Activated T-cell treated with anti-CD3 and anti-CD28 coated beads, Interleukin-2, amount 50 U/mL, for 72 hours (primary cell): Measurements from ENCODE around the gene GLYATL3. TPM values are rescaled to one million over a fixed set of nuclear protein-coding genes. Genes with fewer than 3 reads are reported as not detected.
"Not testable (repeated sequence)": the region's sequence is repeated elsewhere in the genome, so short reads cannot be mapped to it uniquely, and the experiment has no call there.

ENCODE experiments used
- ATAC-seq, 2 donors: fragments of 150-1000 bp; cut with Tn5 transposase; replicated peaks in 1 of 2; 2 replicates each; pipeline ENCODE4 v1.10.0; 2021; ENCODE audit warnings: moderate library complexity in 2 of 2, mild to moderate bottlenecking in 1 of 2
- DNase-seq, 2 donors: peaks; one replicate each; pipeline ENCODE4 v3.0.0; 2021 to 2022; ENCODE audit warnings: mixed read lengths in 1 of 2
- H3K27ac Mint-ChIP-seq: one replicate; pipeline ENCODE4 v1.8.0; 2022; ENCODE audit warnings: mild to moderate bottlenecking, moderate library complexity, mixed read lengths
- H3K27me3 Mint-ChIP-seq: one replicate; pipeline ENCODE4 v1.8.0; 2022; ENCODE audit warnings: low read depth, mixed read lengths
- H3K36me3 Mint-ChIP-seq, 2 donors: one replicate each; pipeline ENCODE4 v1.8.0; 2022; ENCODE audit warnings: mixed read lengths in 2 of 2, mild to moderate bottlenecking in 1 of 2; ENCODE audit not compliant: insufficient read depth in 2 of 2
- H3K4me1 Mint-ChIP-seq: one replicate; pipeline ENCODE4 v1.8.0; 2022; ENCODE audit warnings: low read depth, mixed read lengths
- H3K4me3 Mint-ChIP-seq, 2 donors: one replicate each; pipeline ENCODE4 v1.8.0; 2022; ENCODE audit warnings: mild to moderate bottlenecking in 2 of 2, mixed read lengths in 2 of 2, moderate library complexity in 2 of 2
- H3K9me3 Mint-ChIP-seq, 2 donors: one replicate each; pipeline ENCODE4 v1.8.0; 2022; ENCODE audit warnings: mixed read lengths in 2 of 2
- total RNA-seq, 2 donors: library from RNA; stranded (reverse); gene quantifications; one replicate each; pipeline ENCODE4 v1.2.3, GENCODE V29; 2022

GLYATL3 gene
- total RNA-seq, result not detected

DNA sequence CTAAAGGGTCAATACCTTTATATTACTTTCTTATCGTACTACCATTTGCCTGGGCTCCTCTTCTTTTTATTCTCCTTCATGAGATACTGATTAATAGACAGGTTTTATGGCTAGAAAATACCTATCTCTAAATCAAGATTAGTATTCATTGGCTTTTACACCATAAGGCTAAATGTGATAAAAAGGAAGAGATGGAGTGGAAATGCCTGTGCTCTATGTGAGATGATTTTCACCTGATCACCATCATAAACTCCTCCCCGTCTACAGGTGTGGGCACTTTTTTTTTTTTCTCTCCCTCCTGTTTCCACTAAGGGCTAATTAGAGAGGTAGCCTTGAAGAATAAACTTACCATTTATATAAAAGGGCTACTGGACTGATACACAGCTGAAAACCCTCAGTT lies at the start of gene GLYATL3:
GLYATL3 (plus strand) TSS at position 301 of the 400 bp plus-strand sequence. CDS start 12,068 bp downstream, outside the sequence.
- no peaks in the 10 kb centered on the region for H3K9me3 Mint-ChIP-seq
- peaks cover 6% of the 10 kb centered on the region for H3K27me3 Mint-ChIP-seq
- ATAC-seq (no peak), DNase-seq (no peak)
- H3K4me1 Mint-ChIP-seq, result no peaks in the 10 kb centered on the region
- H3K36me3 Mint-ChIP-seq, result no peaks in the 10 kb centered on the region
- H3K27ac Mint-ChIP-seq, result no peak within 1 kb of the TSS
- H3K4me3 Mint-ChIP-seq, result no peak within 1 kb of the TSS

GRCh38 chr6:49453221-49453620 lies 46.5 kb upstream of the GLYATL3 start:
- Mint-ChIP-seq H3K36me3 (peaks cover 4 to 12% of the 10 kb centered on the region in 2 donors), H3K27ac (no peak overlapping the region), H3K4me1 (peaks cover 4% of the 10 kb centered on the region), H3K9me3 (no peaks in the 10 kb centered on the region), H3K4me3 (no peak overlapping the region), H3K27me3 (no peaks in the 10 kb centered on the region)
- ATAC-seq (no peak), DNase-seq (no peak)

DNA sequence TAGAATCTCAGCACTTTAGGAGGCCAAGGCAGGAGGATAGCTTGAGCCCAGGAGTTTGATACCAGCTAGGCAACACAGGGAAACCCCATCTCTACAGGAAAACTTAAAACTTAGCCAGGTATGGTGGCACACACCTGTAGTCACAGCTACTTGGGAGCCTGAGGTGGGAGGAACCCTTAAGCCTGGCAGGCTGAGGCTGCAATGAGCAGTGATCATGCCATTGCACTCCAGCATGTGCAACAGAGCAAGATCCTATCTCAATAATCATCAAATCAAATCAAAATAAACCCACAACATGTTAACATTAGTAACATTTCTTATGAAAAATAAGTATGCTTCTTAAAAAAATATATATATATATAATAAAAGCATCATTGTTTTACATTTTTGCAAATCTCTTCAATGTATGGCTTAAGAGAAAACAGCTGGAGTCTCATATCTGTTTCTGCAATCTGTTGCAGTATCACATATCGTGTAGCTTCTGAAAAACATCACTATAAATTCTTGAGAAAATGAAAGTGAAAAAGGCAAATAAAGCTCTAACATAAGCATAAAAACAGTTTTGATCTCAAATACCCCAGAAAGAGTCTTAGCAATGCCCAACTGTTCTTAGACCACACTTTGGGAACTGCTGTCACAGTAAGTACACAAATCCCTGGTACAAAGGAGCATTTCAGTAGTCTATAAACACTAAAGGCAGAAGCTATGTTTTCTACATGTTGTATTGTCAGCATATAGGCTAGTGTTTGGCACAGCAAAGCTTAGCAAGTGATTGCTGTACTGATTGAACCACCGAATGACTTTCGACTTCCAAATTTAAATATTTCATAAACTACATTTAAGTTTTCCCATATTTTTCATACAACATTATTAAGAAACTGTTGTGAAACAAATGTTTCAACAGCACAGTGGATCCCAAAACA lies 44.7 kb upstream of the GLYATL3 start:
- DNase-seq (no peak), ATAC-seq (peak; percentile 11 to 21)
- H3K36me3 Mint-ChIP-seq, result peaks cover 4 to 10% of the 10 kb centered on the region in 2 donors
- peaks cover 4% of the 10 kb centered on the region for H3K4me1 Mint-ChIP-seq
- H3K27ac Mint-ChIP-seq, result peak overlapping the region; percentile 47
- H3K27me3 Mint-ChIP-seq, result no peaks in the 10 kb centered on the region
- H3K4me3 Mint-ChIP-seq, result peak overlapping the region in 1 of 2 donors; percentile 47
- H3K9me3 Mint-ChIP-seq, result no peaks in the 10 kb centered on the region

DNA sequence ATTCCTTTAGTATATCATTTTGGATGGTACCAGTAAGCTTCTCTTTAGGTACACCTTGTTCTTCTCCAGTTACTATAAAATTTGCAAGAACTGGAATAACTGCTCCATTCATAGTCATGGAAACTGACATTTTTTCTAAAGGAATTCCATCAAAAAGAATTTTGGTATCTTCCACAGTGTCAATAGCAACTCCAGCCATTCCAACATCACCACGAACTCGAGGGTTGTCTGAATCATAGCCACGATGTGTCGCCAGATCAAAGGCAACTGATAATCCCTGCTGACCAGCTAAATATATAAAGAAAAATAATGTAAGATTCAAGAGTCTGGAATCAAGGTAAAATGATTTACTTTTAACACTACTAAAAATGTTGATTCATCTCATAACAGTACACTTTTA lies 42.0 kb upstream of the GLYATL3 start:
- Mint-ChIP-seq H3K36me3 (peaks cover 5% of the 10 kb centered on the region in 2 donors), H3K9me3 (no peaks in the 10 kb centered on the region), H3K4me1 (peaks cover 20% of the 10 kb centered on the region), H3K4me3 (no peak overlapping the region), H3K27ac (no peak overlapping the region), H3K27me3 (no peaks in the 10 kb centered on the region)
- ATAC-seq, result no peak
- no peak for DNase-seq

DNA sequence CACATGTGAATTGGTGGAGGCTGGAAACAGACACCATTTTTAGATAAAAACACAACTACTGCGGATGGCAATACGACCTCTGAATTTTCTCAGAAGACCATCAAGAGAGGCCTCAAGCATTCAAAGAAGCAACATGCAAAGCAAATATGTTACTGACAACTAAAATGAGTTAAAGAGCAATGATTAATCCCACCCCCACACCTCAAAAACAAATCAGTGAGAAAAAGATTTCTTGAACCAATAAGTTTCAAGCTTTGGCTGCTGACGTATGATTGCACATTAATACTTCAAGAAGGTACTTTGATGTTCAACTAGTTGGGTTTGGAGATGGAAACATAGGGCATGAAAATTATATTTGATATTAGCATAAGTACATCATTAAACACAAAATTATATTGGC lies 37.7 kb upstream of the GLYATL3 start:
- H3K4me1 Mint-ChIP-seq, result peaks cover 38% of the 10 kb centered on the region
- ATAC-seq (no peak), DNase-seq (no peak)
- H3K36me3 Mint-ChIP-seq, result peaks cover 0 to 5% of the 10 kb centered on the region in 2 donors
- H3K27ac Mint-ChIP-seq, result peak overlapping the region; percentile 95
- H3K27me3 Mint-ChIP-seq, result no peaks in the 10 kb centered on the region
- H3K4me3 Mint-ChIP-seq, result peak overlapping the region; percentile 96 to 99
- no peaks in the 10 kb centered on the region for H3K9me3 Mint-ChIP-seq

DNA sequence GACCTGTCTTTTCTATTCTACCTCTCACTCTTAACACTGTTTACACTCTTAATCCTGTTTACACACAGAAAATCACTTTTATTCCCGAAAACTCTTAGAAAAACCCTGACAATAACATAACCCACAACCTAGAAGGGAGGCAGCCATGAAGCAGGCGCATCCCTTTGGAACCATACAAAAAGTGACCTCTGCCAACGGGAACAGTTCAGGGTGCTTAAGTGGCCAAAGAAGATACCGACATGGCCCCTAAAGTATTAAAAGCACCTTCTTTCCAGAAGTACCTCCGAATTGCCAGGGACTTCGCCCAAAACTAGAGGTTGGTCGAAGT lies 37.2 kb upstream of the GLYATL3 start:
- H3K9me3 Mint-ChIP-seq, result no peaks in the 10 kb centered on the region
- peak overlapping the region; percentile 95 for H3K27ac Mint-ChIP-seq
- ATAC-seq (peak; percentile 1 to 4), DNase-seq (peak in 1 of 2 donors; percentile 5)
- peak overlapping the region; percentile 96 to 99 for H3K4me3 Mint-ChIP-seq
- H3K36me3 Mint-ChIP-seq, result peaks cover 0 to 5% of the 10 kb centered on the region in 2 donors
- peaks cover 39% of the 10 kb centered on the region for H3K4me1 Mint-ChIP-seq
- H3K27me3 Mint-ChIP-seq, result no peaks in the 10 kb centered on the region

GRCh38 chr6:49462927-49463611 lies 36.7 kb upstream of the GLYATL3 start, which contains the start of the genes CENPQ and MMUT:
Gene CENPQ, plus strand, starts transcription at chr6:49463370. Its CDS starts 6,807 bp downstream, at chr6:49470177.
Gene MMUT, minus strand, starts transcription at chr6:49463253. Its CDS starts 3,787 bp downstream, at chr6:49459466.
- H3K4me1 Mint-ChIP-seq, result peaks cover 44% of the 10 kb centered on the region
- no peaks in the 10 kb centered on the region for H3K9me3 Mint-ChIP-seq
- H3K4me3 Mint-ChIP-seq, result peak within 1 kb of the TSS; percentile 96 to 99
- peak; percentile 92 to 93 for DNase-seq
- no peaks in the 10 kb centered on the region for H3K27me3 Mint-ChIP-seq
- H3K27ac Mint-ChIP-seq, result peak within 1 kb of the TSS; percentile 95
- ATAC-seq, result peak; percentile 99
- H3K36me3 Mint-ChIP-seq, result peaks cover 0 to 5% of the 10 kb centered on the region in 2 donors

GRCh38 chr6:49463612-49463967 lies 36.1 kb upstream of the GLYATL3 start:
- Mint-ChIP-seq H3K4me1 (peaks cover 48% of the 10 kb centered on the region), H3K27ac (peak overlapping the region; percentile 95), H3K4me3 (peak overlapping the region; percentile 96 to 99), H3K36me3 (peaks cover 0 to 5% of the 10 kb centered on the region in 2 donors), H3K27me3 (no peaks in the 10 kb centered on the region), H3K9me3 (no peaks in the 10 kb centered on the region)
- no peak for ATAC-seq
- no peak for DNase-seq

DNA sequence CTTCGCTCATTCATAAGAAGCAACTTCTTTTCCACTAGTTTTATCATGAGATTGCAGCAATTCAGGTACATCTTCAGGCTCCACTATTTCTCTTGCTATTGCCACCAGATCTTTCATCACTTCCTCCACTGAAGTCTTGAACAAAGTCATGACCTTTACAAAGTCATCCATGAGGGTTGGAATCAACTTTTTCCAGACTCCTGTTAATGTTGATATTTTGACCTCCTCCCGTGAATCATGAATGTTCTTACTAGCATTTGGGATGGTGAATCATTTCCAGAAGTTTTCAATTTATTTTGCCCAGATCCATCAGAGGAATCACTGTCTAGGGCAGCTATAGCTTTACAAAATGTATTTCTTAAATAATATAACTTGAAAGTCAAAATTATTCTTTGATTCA lies 35.0 kb upstream of the GLYATL3 start:
- Mint-ChIP-seq H3K4me3 (peak overlapping the region; percentile 96 to 99), H3K9me3 (no peaks in the 10 kb centered on the region), H3K27ac (peak overlapping the region; percentile 45), H3K4me1 (peaks cover 53% of the 10 kb centered on the region), H3K27me3 (no peaks in the 10 kb centered on the region), H3K36me3 (peaks cover 0 to 5% of the 10 kb centered on the region in 2 donors)
- ATAC-seq (no peak), DNase-seq (no peak)

GRCh38 chr6:49468042-49468441 lies 31.7 kb upstream of the GLYATL3 start:
- Mint-ChIP-seq H3K27me3 (no peaks in the 10 kb centered on the region), H3K36me3 (peaks cover 3 to 13% of the 10 kb centered on the region in 2 donors), H3K9me3 (no peaks in the 10 kb centered on the region), H3K4me1 (peaks cover 38% of the 10 kb centered on the region), H3K4me3 (no peak overlapping the region), H3K27ac (no peak overlapping the region)
- DNase-seq, result no peak
- ATAC-seq, result no peak

DNA sequence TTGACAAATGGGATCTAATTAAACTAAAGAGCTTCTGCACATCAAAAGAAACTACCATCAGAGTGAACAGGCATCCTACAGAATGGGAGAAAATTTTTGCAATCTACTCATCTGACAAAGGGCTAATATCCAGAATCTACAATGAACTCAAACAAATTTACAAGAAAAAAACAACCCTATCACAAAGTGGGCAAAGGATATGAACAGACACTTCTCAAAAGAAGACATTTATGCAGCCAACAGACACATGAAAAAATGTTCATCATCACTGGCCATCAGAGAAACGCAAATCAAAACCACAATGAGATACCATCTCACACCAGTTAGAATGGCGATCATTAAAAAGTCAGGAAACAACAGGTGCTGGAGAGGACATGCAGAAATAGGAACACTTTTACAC lies 23.2 kb upstream of the GLYATL3 start:
- not testable (repeated sequence) for ATAC-seq, H3K27me3 Mint-ChIP-seq, H3K27ac Mint-ChIP-seq, H3K4me3 Mint-ChIP-seq, H3K9me3 Mint-ChIP-seq, H3K4me1 Mint-ChIP-seq, DNase-seq
- H3K36me3 Mint-ChIP-seq, result peaks cover 12 to 38% of the 10 kb centered on the region in 2 donors

DNA sequence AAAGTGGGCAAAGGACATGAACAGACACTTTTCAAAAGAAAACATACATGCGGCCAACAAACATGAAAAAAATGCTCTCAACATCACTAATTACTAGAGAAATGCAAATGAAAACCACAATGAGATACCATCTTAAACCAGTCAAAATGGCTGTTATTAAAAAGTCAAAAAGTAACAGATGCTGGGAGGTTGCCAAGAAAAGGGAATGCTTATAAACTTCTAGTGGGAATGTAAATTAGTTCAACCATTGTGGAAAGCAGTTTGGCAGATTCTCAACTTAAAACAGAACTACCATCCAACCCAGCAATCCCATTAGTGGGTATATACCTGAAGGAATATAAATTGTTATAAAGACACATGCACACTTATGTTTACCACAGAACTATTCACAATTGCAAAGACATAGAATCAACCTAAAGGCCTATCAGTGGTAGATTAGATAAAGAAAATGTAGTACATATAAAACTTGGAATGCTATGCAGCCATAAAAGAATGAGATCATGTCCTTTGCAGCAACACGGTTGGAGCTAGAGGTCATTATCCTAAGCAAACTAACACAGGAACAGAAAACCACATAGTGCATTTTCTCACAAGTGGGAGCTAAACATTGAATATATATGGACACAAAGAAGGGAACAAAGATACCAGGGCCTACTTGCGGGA lies 20.3 kb upstream of the GLYATL3 start:
- no peak for DNase-seq
- H3K27ac Mint-ChIP-seq, result no peak overlapping the region
- peaks cover 9 to 14% of the 10 kb centered on the region in 2 donors for H3K36me3 Mint-ChIP-seq
- no peak for ATAC-seq
- no peaks in the 10 kb centered on the region for H3K27me3 Mint-ChIP-seq
- H3K4me1 Mint-ChIP-seq, result no peaks in the 10 kb centered on the region
- H3K4me3 Mint-ChIP-seq, result no peak overlapping the region
- H3K9me3 Mint-ChIP-seq, result no peaks in the 10 kb centered on the region

DNA sequence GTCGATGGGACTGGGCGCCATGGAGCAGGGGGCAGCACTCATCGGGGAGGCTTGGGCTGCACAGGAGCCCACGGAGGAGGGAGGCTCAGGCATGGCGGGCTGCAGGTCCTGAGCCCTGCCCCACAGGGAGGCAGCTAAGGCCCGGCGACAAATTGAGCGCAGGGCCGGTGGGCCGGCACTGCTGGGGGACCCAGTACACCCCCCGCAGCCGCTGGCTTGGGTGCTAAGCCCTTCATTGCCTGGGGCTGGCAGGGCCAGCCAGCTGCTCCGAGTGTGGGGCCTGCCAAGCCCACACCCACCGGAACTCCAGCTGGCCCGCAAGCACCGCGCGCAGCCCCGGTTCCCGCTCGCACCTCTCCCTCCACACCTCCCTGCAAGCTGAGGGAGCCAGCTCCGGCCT lies 17.9 kb upstream of the GLYATL3 start:
- ATAC-seq, H3K27me3 Mint-ChIP-seq, H3K4me1 Mint-ChIP-seq, H3K27ac Mint-ChIP-seq, H3K9me3 Mint-ChIP-seq, DNase-seq, H3K4me3 Mint-ChIP-seq: not testable (repeated sequence)
- H3K36me3 Mint-ChIP-seq, result peaks cover 5 to 15% of the 10 kb centered on the region in 2 donors
